Activated CD8-positive, alpha-beta memory T cell treated with anti-CD3 and anti-CD28 coated beads, Interleukin-2, amount 10 ng/mL, durations not matched to agents 7 days and 5 days (primary cell): ENCODE results near the gene PELI1. TPM values are rescaled to one million over a fixed set of nuclear protein-coding genes. Genes with fewer than 3 reads are reported as not detected.
"Not testable (repeated sequence)": the region's sequence is repeated elsewhere in the genome, so short reads cannot be mapped to it uniquely, and the experiment has no call there.

ENCODE experiments used
- ATAC-seq: fragments of 150-1000 bp; cut with Tn5 transposase; one replicate; pipeline ENCODE4 v1.10.0; 2021; ENCODE audit warnings: moderate library complexity
- CTCF ChIA-PET: fragments of 350-600 bp; sonication (Branson Sonifier 250); formaldehyde crosslinking; loops from one replicate; lab custom pipeline; 2021; ENCODE audit warnings: antibody characterized with exemption; lab: Charles Lee
- DNase-seq: peaks from one replicate; pipeline ENCODE4 v3.0.0-alpha.2; 2020
- H3K27ac Mint-ChIP-seq: one replicate; pipeline ENCODE4 v1.8.0; 2021; ENCODE audit warnings: mild to moderate bottlenecking, mixed read lengths
- H3K27me3 Mint-ChIP-seq: one replicate; pipeline ENCODE4 v1.8.0; 2021; ENCODE audit warnings: mixed read lengths
- H3K36me3 Mint-ChIP-seq: one replicate; pipeline ENCODE4 v1.8.0; 2021; ENCODE audit warnings: mild to moderate bottlenecking, mixed read lengths
- H3K4me1 Mint-ChIP-seq: one replicate; pipeline ENCODE4 v1.8.0; 2021; ENCODE audit warnings: mixed read lengths
- H3K4me3 Mint-ChIP-seq: one replicate; pipeline ENCODE4 v1.8.0; 2021; ENCODE audit warnings: mild to moderate bottlenecking, moderate library complexity, mixed read lengths
- H3K9me3 Mint-ChIP-seq: one replicate; pipeline ENCODE4 v1.8.0; 2022; ENCODE audit warnings: low read depth, mixed read lengths
- total RNA-seq, 2 experiments: library from RNA; stranded (reverse); gene quantifications; one replicate each; pipeline ENCODE4 v1.2.3, GENCODE V29; 2021

The PELI1 gene
- total RNA-seq, 2 experiments from 2014 or later, result 39.0 to 40.1 TPM

- H3K4me1 Mint-ChIP-seq, result peaks cover 2% of the 10 kb centered on the region
- DNase-seq (no peak), ATAC-seq (no peak)
- no peaks in the 10 kb centered on the region for H3K9me3 Mint-ChIP-seq
- H3K4me3 Mint-ChIP-seq, result no peak overlapping the region
- H3K27ac Mint-ChIP-seq, result no peak overlapping the region
- peaks cover 15% of the 10 kb centered on the region for H3K36me3 Mint-ChIP-seq
- CTCF ChIA-PET, result no interaction called here
- H3K27me3 Mint-ChIP-seq, result peaks cover 3% of the 10 kb centered on the region
Observed at GRCh38 chr2:64086347-64087082, 57.7 kb downstream of the PELI1 start.

GRCh38 chr2:64085936-64086335 is 58.3 kb downstream of the PELI1 start:
- H3K4me1 Mint-ChIP-seq, result no peaks in the 10 kb centered on the region
- no peaks in the 10 kb centered on the region for H3K9me3 Mint-ChIP-seq
- H3K27me3 Mint-ChIP-seq, result peaks cover 3% of the 10 kb centered on the region
- peaks cover 9% of the 10 kb centered on the region for H3K36me3 Mint-ChIP-seq
- ATAC-seq (no peak), DNase-seq (no peak)
- no peak overlapping the region for H3K27ac Mint-ChIP-seq
- H3K4me3 Mint-ChIP-seq, result no peak overlapping the region
- CTCF ChIA-PET, result no interaction called here

GRCh38 chr2:64081046-64081445 is 63.2 kb downstream of the PELI1 start:
- no peaks in the 10 kb centered on the region for H3K36me3 Mint-ChIP-seq
- H3K4me3 Mint-ChIP-seq, result no peak overlapping the region
- ATAC-seq (no peak), DNase-seq (no peak)
- CTCF ChIA-PET, result interaction anchor here (0.6 kb wide), 1 partner anchor 96 kb away, joined by 3 read pairs; no protein-coding TSS in a partner anchor
- H3K4me1 Mint-ChIP-seq, result no peaks in the 10 kb centered on the region
- peaks cover 7% of the 10 kb centered on the region for H3K27me3 Mint-ChIP-seq
- H3K9me3 Mint-ChIP-seq, result no peaks in the 10 kb centered on the region
- no peak overlapping the region for H3K27ac Mint-ChIP-seq

GRCh38 chr2:64080179-64080578 is 64.0 kb downstream of the PELI1 start:
- peaks cover 7% of the 10 kb centered on the region for H3K27me3 Mint-ChIP-seq
- H3K36me3 Mint-ChIP-seq, result no peaks in the 10 kb centered on the region
- no peak overlapping the region for H3K4me3 Mint-ChIP-seq
- no peak for ATAC-seq
- H3K9me3 Mint-ChIP-seq, result no peaks in the 10 kb centered on the region
- CTCF ChIA-PET, result no interaction called here
- H3K4me1 Mint-ChIP-seq, result no peaks in the 10 kb centered on the region
- H3K27ac Mint-ChIP-seq, result no peak overlapping the region
- DNase-seq, result no peak

- H3K9me3 Mint-ChIP-seq, CTCF ChIA-PET, H3K27ac Mint-ChIP-seq, ATAC-seq, DNase-seq, H3K36me3 Mint-ChIP-seq, H3K27me3 Mint-ChIP-seq, H3K4me3 Mint-ChIP-seq, H3K4me1 Mint-ChIP-seq: not testable (repeated sequence)
Observed at GRCh38 chr2:64079688-64080087, 64.5 kb downstream of the PELI1 start.

GRCh38 chr2:64076828-64077227 is 67.4 kb downstream of the PELI1 start:
- H3K4me1 Mint-ChIP-seq, CTCF ChIA-PET, H3K36me3 Mint-ChIP-seq, H3K9me3 Mint-ChIP-seq, DNase-seq, H3K27me3 Mint-ChIP-seq, H3K4me3 Mint-ChIP-seq, ATAC-seq, H3K27ac Mint-ChIP-seq: not testable (repeated sequence)

GRCh38 chr2:64074616-64075015 is 69.6 kb downstream of the PELI1 start:
- CTCF ChIA-PET, result interaction anchor here (0.7 kb wide), 1 partner anchor 38 kb away, joined by 3 read pairs; no protein-coding TSS in a partner anchor
- not testable (repeated sequence) for H3K27me3 Mint-ChIP-seq, H3K4me3 Mint-ChIP-seq, DNase-seq, H3K4me1 Mint-ChIP-seq, H3K27ac Mint-ChIP-seq, H3K36me3 Mint-ChIP-seq, H3K9me3 Mint-ChIP-seq, ATAC-seq

GRCh38 chr2:64067326-64067725 is 76.9 kb downstream of the PELI1 start:
- Mint-ChIP-seq H3K4me1 (peaks cover 14% of the 10 kb centered on the region), H3K4me3 (no peak overlapping the region)
- CTCF ChIA-PET, result interaction anchor here (1.0 kb wide), 1 partner anchor 31 kb away, joined by 3 read pairs; no protein-coding TSS in a partner anchor

GRCh38 chr2:64065516-64065915 is 78.7 kb downstream of the PELI1 start:
- no peak for ATAC-seq
- Mint-ChIP-seq H3K4me3 (no peak overlapping the region), H3K27ac (no peak overlapping the region), H3K36me3 (no peaks in the 10 kb centered on the region), H3K9me3 (no peaks in the 10 kb centered on the region), H3K4me1 (peaks cover 14% of the 10 kb centered on the region), H3K27me3 (no peaks in the 10 kb centered on the region)
- no peak for DNase-seq
- CTCF ChIA-PET, result interaction anchor here (2.0 kb wide), 1 partner anchor 423 kb away, joined by 8 read pairs; no protein-coding TSS in a partner anchor

More at GRCh38 chr2:64067326-64067725, 76.9 kb downstream of the PELI1 start:
- H3K9me3 Mint-ChIP-seq, result no peaks in the 10 kb centered on the region
- DNase-seq (no peak), ATAC-seq (no peak)
- H3K36me3 Mint-ChIP-seq, result no peaks in the 10 kb centered on the region
- no peak overlapping the region for H3K27ac Mint-ChIP-seq
- H3K27me3 Mint-ChIP-seq, result no peaks in the 10 kb centered on the region

GRCh38 chr2:64063924-64064331 is 80.3 kb downstream of the PELI1 start:
- no peak overlapping the region for H3K4me3 Mint-ChIP-seq
- no peak for DNase-seq
- CTCF ChIA-PET, result interaction anchor here (1.4 to 2.0 kb wide), 2 partner anchors 16 to 424 kb away, joined by 4 to 8 read pairs; no protein-coding TSS in a partner anchor
- peaks cover 14% of the 10 kb centered on the region for H3K4me1 Mint-ChIP-seq
- H3K9me3 Mint-ChIP-seq, result no peaks in the 10 kb centered on the region
- H3K36me3 Mint-ChIP-seq, result no peaks in the 10 kb centered on the region
- ATAC-seq, result no peak
- no peaks in the 10 kb centered on the region for H3K27me3 Mint-ChIP-seq
- peak overlapping the region; percentile 3 for H3K27ac Mint-ChIP-seq

GRCh38 chr2:64063454-64063853 is 80.8 kb downstream of the PELI1 start:
- Mint-ChIP-seq H3K27ac (no peak overlapping the region), H3K4me3 (no peak overlapping the region), H3K36me3 (no peaks in the 10 kb centered on the region), H3K4me1 (peaks cover 14% of the 10 kb centered on the region), H3K9me3 (no peaks in the 10 kb centered on the region), H3K27me3 (no peaks in the 10 kb centered on the region)
- CTCF ChIA-PET, result interaction anchor here (1.4 kb wide), 1 partner anchor 16 kb away, joined by 4 read pairs; no protein-coding TSS in a partner anchor
- ATAC-seq (no peak), DNase-seq (no peak)

GRCh38 chr2:64062840-64063239 is 81.4 kb downstream of the PELI1 start:
- no peaks in the 10 kb centered on the region for H3K27me3 Mint-ChIP-seq
- no peak for DNase-seq
- peaks cover 14% of the 10 kb centered on the region for H3K4me1 Mint-ChIP-seq
- no peaks in the 10 kb centered on the region for H3K9me3 Mint-ChIP-seq
- no peaks in the 10 kb centered on the region for H3K36me3 Mint-ChIP-seq
- no peak overlapping the region for H3K27ac Mint-ChIP-seq
- CTCF ChIA-PET, result interaction anchor here (0.7 kb wide), 1 partner anchor 13 kb away, joined by 3 read pairs; no protein-coding TSS in a partner anchor
- H3K4me3 Mint-ChIP-seq, result no peak overlapping the region
- ATAC-seq, result no peak

GRCh38 chr2:64059270-64059669 is 85.0 kb downstream of the PELI1 start:
- no peaks in the 10 kb centered on the region for H3K9me3 Mint-ChIP-seq

GRCh38 chr2:64056021-64056420 is 88.2 kb downstream of the PELI1 start:
- no peaks in the 10 kb centered on the region for H3K36me3 Mint-ChIP-seq
- H3K4me3 Mint-ChIP-seq, result no peak overlapping the region
- no peak overlapping the region for H3K27ac Mint-ChIP-seq
- ATAC-seq (no peak), DNase-seq (no peak)
- H3K9me3 Mint-ChIP-seq, result no peaks in the 10 kb centered on the region
- peaks cover 3% of the 10 kb centered on the region for H3K27me3 Mint-ChIP-seq
- H3K4me1 Mint-ChIP-seq, result peaks cover 32% of the 10 kb centered on the region
- CTCF ChIA-PET, result interaction anchor here (10.7 kb wide), 1 partner anchor 273 kb away, joined by 175 read pairs; no protein-coding TSS in a partner anchor

More at GRCh38 chr2:64059270-64059669, 85.0 kb downstream of the PELI1 start:
- Mint-ChIP-seq H3K4me1 (peaks cover 13% of the 10 kb centered on the region), H3K4me3 (no peak overlapping the region), H3K27ac (no peak overlapping the region), H3K36me3 (no peaks in the 10 kb centered on the region), H3K27me3 (peaks cover 3% of the 10 kb centered on the region)
- CTCF ChIA-PET, result interaction anchor here (1.9 kb wide), 1 partner anchor 272 kb away, joined by 4 read pairs; no protein-coding TSS in a partner anchor
- no peak for ATAC-seq
- no peak for DNase-seq
